K562 (cell line): Measurements from ENCODE around the gene PRDX2.

Experiments used
- KAT7 ChIP-seq: sonication (generic); formaldehyde crosslinking; IDR thresholded peaks from 2 replicates; pipeline ENCODE4 v1.8.0; 2022; ENCODE audit warnings: missing genetic modification reagents, mild to moderate bottlenecking, borderline replicate concordance
- RAD21 ChIP-seq, 2 experiments: fragments of 250-450 bp in 1 of 2; fragments of 450-650 bp in 1 of 2; sonication (Bioruptor Pico) in 1 of 2; formaldehyde crosslinking in 1 of 2; IDR thresholded peaks in 1 of 2; conservative IDR thresholded peaks in 1 of 2; 2 replicates each; pipeline versions ENCODE4 v1.4.0 to v1.8.0; 2020 to 2022; ENCODE audit warnings: mild to moderate bottlenecking in 2 of 2, moderate library complexity in 1 of 2
- SP2 ChIP-seq: IDR thresholded peaks from 2 replicates; pipeline ENCODE4 v1.6.1; 2011; ENCODE audit warnings: mild to moderate bottlenecking, low read depth, low read length, moderate library complexity; ENCODE audit not compliant: poor library complexity, severe bottlenecking; ENCODE audit errors: extremely low read depth
- TFAP4 ChIP-seq: sonication (generic); formaldehyde crosslinking; IDR thresholded peaks from 2 replicates; pipeline ENCODE4 v1.8.0; 2022; ENCODE audit warnings: missing genetic modification reagents, mild to moderate bottlenecking, moderate library complexity, borderline replicate concordance
- TF ChIP-seq, protein P1 (sequence below), 2 experiments: IDR thresholded peaks in 1 of 2; conservative IDR thresholded peaks in 1 of 2; 2 replicates each; pipeline ENCODE4 v1.6.1; 2016; ENCODE audit warnings: low read depth in 2 of 2, mild to moderate bottlenecking in 1 of 2, missing compliant biosample characterization in 1 of 2, missing genetic modification characterization in 1 of 2, moderate library complexity in 1 of 2

DNA sequence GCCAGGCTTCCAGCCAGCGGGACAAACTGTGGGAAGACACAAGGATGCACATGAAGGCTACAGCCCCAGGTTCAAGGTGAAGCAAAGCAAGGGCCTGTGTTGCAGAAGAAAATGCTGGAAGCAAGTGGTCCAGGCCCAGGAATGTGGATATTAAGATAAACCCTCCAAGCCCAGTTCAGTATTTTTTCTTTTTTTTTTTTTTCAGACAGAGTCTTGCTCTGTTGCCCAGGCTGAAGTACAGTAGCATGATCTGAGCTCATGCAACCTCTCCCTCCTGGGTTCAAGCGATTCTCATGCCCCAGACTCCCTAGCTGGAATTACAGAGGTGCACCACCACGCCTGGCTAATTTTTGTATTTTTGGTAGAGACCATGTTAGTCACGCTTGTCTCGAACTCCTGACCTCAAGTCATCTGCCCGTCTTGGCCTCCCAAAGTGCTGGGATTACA is 4.4 kb downstream of the PRDX2 start:
- TF ChIP-seq SP2 (no peak), RAD21 (CRISPR knock-in tag; conservative IDR thresholded peaks at IDR 0.05 in 1 of 2, IDR thresholded peaks at IDR 0.05 in 1 of 2) (no peak), TFAP4 (no peak), KAT7 (CRISPR knock-in tag) (no peak)
- TF ChIP-seq, protein P1, sequence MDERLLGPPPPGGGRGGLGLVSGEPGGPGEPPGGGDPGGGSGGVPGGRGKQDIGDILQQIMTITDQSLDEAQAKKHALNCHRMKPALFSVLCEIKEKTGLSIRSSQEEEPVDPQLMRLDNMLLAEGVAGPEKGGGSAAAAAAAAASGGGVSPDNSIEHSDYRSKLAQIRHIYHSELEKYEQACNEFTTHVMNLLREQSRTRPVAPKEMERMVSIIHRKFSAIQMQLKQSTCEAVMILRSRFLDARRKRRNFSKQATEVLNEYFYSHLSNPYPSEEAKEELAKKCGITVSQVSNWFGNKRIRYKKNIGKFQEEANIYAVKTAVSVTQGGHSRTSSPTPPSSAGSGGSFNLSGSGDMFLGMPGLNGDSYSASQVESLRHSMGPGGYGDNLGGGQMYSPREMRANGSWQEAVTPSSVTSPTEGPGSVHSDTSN (CRISPR knock-in tag; IDR thresholded peaks at IDR 0.05; ENCODE audit: low read depth): no peak
- TF ChIP-seq, protein P1 (tag; conservative IDR thresholded peaks at IDR 0.05; ENCODE audit: low read depth): no peak
